GM23338 (cell line): ENCODE measurements around the gene ADGRE3. TPM values are rescaled to one million over a fixed set of nuclear protein-coding genes. Genes with fewer than 3 reads are reported as not detected.

Experiments used
- ATAC-seq: fragments of 200-7000 bp; cut with Tn5 transposase; 3 replicates; pipeline ENCODE4 v1.9.1; 2020
- DNase-seq: peaks from one replicate; pipeline ENCODE4 v3.0.0-alpha.2; 2015; ENCODE audit warnings: low spot score
- H2AFZ ChIP-seq: fragments of 200-600 bp; sonication (generic); 2 replicates; pipeline ENCODE4 v1.8.0; 2016; ENCODE audit warnings: antibody characterized with exemption, mild to moderate bottlenecking, moderate library complexity
- H3F3A ChIP-seq: fragments of 200-600 bp; sonication (generic); replicated peaks from 2 replicates; pipeline ENCODE4 v1.8.0; 2017; ENCODE audit warnings: antibody characterized with exemption, mixed run types, low read depth
- H3K27ac ChIP-seq: fragments of 200-600 bp; sonication (generic); 2 replicates; pipeline ENCODE4 v1.6.1; 2016; ENCODE audit warnings: low read depth
- H3K27me3 ChIP-seq: fragments of 200-600 bp; sonication (generic); 2 replicates; pipeline ENCODE4 v1.8.0; 2016; ENCODE audit warnings: mild to moderate bottlenecking, mixed run types, moderate library complexity; ENCODE audit not compliant: insufficient read depth
- H3K36me3 ChIP-seq: fragments of 200-600 bp; sonication (generic); 2 replicates; pipeline ENCODE4 v1.8.0; 2016; ENCODE audit warnings: mild to moderate bottlenecking; ENCODE audit not compliant: insufficient read depth
- H3K4me1 ChIP-seq: fragments of 200-600 bp; sonication (generic); 2 replicates; pipeline ENCODE4 v1.8.0; 2016; ENCODE audit warnings: mild to moderate bottlenecking, moderate library complexity; ENCODE audit not compliant: insufficient read depth
- H3K4me2 ChIP-seq: fragments of 200-600 bp; sonication (generic); 2 replicates; pipeline ENCODE4 v1.7.1; 2017; ENCODE audit warnings: mixed run types
- H3K4me3 ChIP-seq: fragments of 200-600 bp; sonication (generic); 2 replicates; pipeline ENCODE4 v1.6.1; 2016; ENCODE audit warnings: mixed run types
- H3K79me2 ChIP-seq: fragments of 200-600 bp; sonication (generic); replicated peaks from 2 replicates; pipeline ENCODE4 v1.8.0; 2017; ENCODE audit warnings: mild to moderate bottlenecking; ENCODE audit not compliant: insufficient read depth
- H3K9me2 ChIP-seq: fragments of 200-600 bp; sonication (generic); 2 replicates; pipeline ENCODE4 v1.8.0; 2017; ENCODE audit not compliant: insufficient read depth
- H4K20me1 ChIP-seq: fragments of 200-600 bp; sonication (generic); replicated peaks from 2 replicates; pipeline ENCODE4 v1.8.0; 2017; ENCODE audit warnings: mild to moderate bottlenecking; ENCODE audit not compliant: insufficient read depth
- H3K27ac Mint-ChIP-seq: 2 replicates; pipeline ENCODE4 v1.8.0; 2020; ENCODE audit warnings: inconsistent platforms, mild to moderate bottlenecking, moderate library complexity, mixed read lengths
- H3K27me3 Mint-ChIP-seq: 3 replicates; pipeline ENCODE4 v1.8.0; 2022; ENCODE audit warnings: low read depth, mild to moderate bottlenecking, moderate library complexity, mixed read lengths, inconsistent platforms; ENCODE audit not compliant: insufficient read depth, poor library complexity
- H3K36me3 Mint-ChIP-seq: 3 replicates; pipeline ENCODE4 v1.8.0; 2021; ENCODE audit warnings: low read depth, mild to moderate bottlenecking, inconsistent platforms, moderate library complexity, mixed read lengths
- H3K4me1 Mint-ChIP-seq: 3 replicates; pipeline ENCODE4 v1.8.0; 2020; ENCODE audit warnings: mild to moderate bottlenecking, inconsistent platforms, mixed read lengths
- H3K4me3 Mint-ChIP-seq: 3 replicates; pipeline ENCODE4 v1.8.0; 2021; ENCODE audit warnings: moderate library complexity, mild to moderate bottlenecking, inconsistent platforms, mixed read lengths
- H3K9me3 Mint-ChIP-seq: 3 replicates; pipeline ENCODE4 v1.8.0; 2020; ENCODE audit warnings: moderate library complexity, mild to moderate bottlenecking, inconsistent platforms, mixed read lengths
- CTCF ChIP-seq, 2 experiments: fragments of 200-600 bp in 1 of 2; sonication (generic) in 1 of 2; conservative IDR thresholded peaks; 2 replicates each; pipeline versions ENCODE4 v1.5.1 to v1.6.1; 2016 to 2017; ENCODE audit warnings: antibody characterized with exemption in 2 of 2, low read depth in 2 of 2, mild to moderate bottlenecking in 2 of 2, moderate library complexity in 1 of 2
- EZH2 ChIP-seq: fragments of 200-600 bp; sonication (generic); IDR thresholded peaks from one replicate; pipeline ENCODE4 v1.8.0; 2017; ENCODE audit warnings: antibody characterized with exemption, mild to moderate bottlenecking, low read depth; ENCODE audit not compliant: unreplicated experiment
- NANOG ChIP-seq: IDR thresholded peaks from 2 replicates; pipeline ENCODE4 v1.6.1; 2016; ENCODE audit warnings: antibody characterized with exemption, borderline replicate concordance
- REST ChIP-seq: IDR thresholded peaks from one replicate; pipeline ENCODE4 v1.6.1; 2018; ENCODE audit warnings: antibody characterized with exemption; ENCODE audit not compliant: unreplicated experiment
- ZNF114 ChIP-seq: fragments of 250-450 bp; sonication (Bioruptor Pico); IDR thresholded peaks from 2 replicates; pipeline ENCODE4 v1.5.0; 2020; ENCODE audit warnings: mild to moderate bottlenecking, moderate library complexity
- ZNF462 ChIP-seq: fragments of 250-450 bp; sonication (Bioruptor Pico); IDR thresholded peaks from 2 replicates; pipeline ENCODE4 v1.5.0; 2020; ENCODE audit warnings: mild to moderate bottlenecking, moderate library complexity
- polyA plus RNA-seq: library from polyadenylated mRNA; unstranded; fragments of >200 nt; fragmentation: Nextera tagmentation; extraction: Ambion mirVana; gene quantifications from 2 replicates; pipeline ENCODE4 v1.2.1, GENCODE V29; 2016
- total RNA-seq: library from RNA; depleted of rRNA; stranded (reverse); fragments of >200 nt; shearing (Covaris generic); gene quantifications from 2 replicates; pipeline ENCODE4 v1.2.3, GENCODE V29; 2014

Gene ADGRE3
- total and polyA plus RNA-seq, 2 experiments from 2014 or later = not detected

- peaks cover 3% of the 10 kb centered on the region for H3K27me3 Mint-ChIP-seq
Observed at GRCh38 chr19:14655726-14656125, 18.9 kb downstream of the ADGRE3 start.

More at GRCh38 chr19:14655726-14656125, 18.9 kb downstream of the ADGRE3 start:
- H3K4me3 Mint-ChIP-seq = no peak overlapping the region
- H3K36me3 ChIP-seq = no peaks in the 10 kb centered on the region
- no peak for DNase-seq
- no peaks in the 10 kb centered on the region for H3K9me2 ChIP-seq
- no peak overlapping the region for H3K27ac Mint-ChIP-seq
- H3K4me3 ChIP-seq = no peak overlapping the region
- H3K9me3 Mint-ChIP-seq = peaks cover 79% of the 10 kb centered on the region
- no peak for TF ChIP-seq ZNF462 (CRISPR knock-in tag)
- TF ChIP-seq REST = no peak
- no peak for TF ChIP-seq CTCF (conservative IDR thresholded peaks at IDR 0.05; ENCODE audit: low read depth in 2 of 2)
- TF ChIP-seq EZH2 = no peak
- TF ChIP-seq NANOG = no peak
- no peak for TF ChIP-seq ZNF114 (CRISPR knock-in tag)
- H3K79me2 ChIP-seq = no peaks in the 10 kb centered on the region
- H3K27ac ChIP-seq = no peak overlapping the region
- no peaks in the 10 kb centered on the region for H3F3A ChIP-seq
- H3K4me1 Mint-ChIP-seq = no peaks in the 10 kb centered on the region
- no peak overlapping the region for H3K4me2 ChIP-seq
- peaks cover 12% of the 10 kb centered on the region for H3K36me3 Mint-ChIP-seq
- H3K4me1 ChIP-seq = no peaks in the 10 kb centered on the region
- no peak for ATAC-seq
- H4K20me1 ChIP-seq = no peaks in the 10 kb centered on the region
- H2AFZ ChIP-seq = no peak overlapping the region
- H3K27me3 ChIP-seq = no peaks in the 10 kb centered on the region
